GM12865 (cell line): ENCODE results near the gene XPNPEP1.

ENCODE experiments used
- DNase-seq: peaks from one replicate; pipeline ENCODE4 v3.0.0; 2010; ENCODE audit warnings: low read depth
- H3K4me3 ChIP-seq: 2 replicates; pipeline ENCODE4 v1.5.1; 2011; ENCODE audit warnings: mild to moderate bottlenecking, low read depth, low read length, control low read depth
- CTCF ChIP-seq: IDR thresholded peaks from 2 replicates; pipeline ENCODE4 v1.5.1; 2011; ENCODE audit warnings: low read length, control low read depth, low read depth, inconsistent platforms; ENCODE audit not compliant: insufficient read depth; ENCODE audit errors: missing control alignments

XPNPEP1 gene

GRCh38 chr10:109947111-109947920 is 24.0 kb upstream of the XPNPEP1 start:
- no peak for TF ChIP-seq CTCF
- H3K4me3 ChIP-seq = no peak overlapping the region
- DNase-seq = no peak

GRCh38 chr10:109946680-109947079 is 23.4 kb upstream of the XPNPEP1 start:
- DNase-seq = no peak
- TF ChIP-seq CTCF = no peak

DNA sequence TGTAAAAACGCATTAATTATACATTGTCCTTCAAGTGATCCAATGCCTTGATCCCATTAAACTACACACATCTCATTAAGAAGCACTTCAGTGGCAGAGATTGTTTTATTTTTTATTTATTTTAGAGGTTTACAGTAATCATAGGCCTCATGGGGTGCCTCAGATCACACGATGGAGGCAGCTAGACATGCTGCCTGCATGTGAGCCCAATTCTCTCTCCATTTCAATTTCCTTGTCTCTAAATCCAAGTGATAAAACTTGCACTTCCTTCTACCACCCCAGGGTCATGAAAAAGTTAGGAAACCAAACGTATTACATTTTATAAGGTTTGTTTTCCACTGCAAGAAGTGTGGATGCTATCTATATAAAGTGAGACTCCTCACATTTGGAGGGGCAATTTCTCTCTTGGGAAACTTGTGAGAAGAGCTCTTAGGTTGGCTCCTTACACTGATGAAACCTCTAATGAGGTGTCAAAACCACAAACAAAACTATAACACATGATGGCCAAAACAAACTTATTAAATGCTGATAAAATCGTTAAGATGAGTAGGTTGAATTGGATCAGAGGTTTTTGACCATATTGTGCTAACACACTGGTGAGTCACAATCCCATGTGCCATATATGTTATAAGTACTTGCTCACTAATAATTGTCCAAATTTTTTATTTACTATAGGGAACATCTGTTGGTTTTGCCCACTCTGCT is 22.3 kb upstream of the XPNPEP1 start:
- DNase-seq = no peak
- TF ChIP-seq CTCF = no peak
- no peak overlapping the region for H3K4me3 ChIP-seq

More at GRCh38 chr10:109946680-109947079, 23.4 kb upstream of the XPNPEP1 start:
- H3K4me3 ChIP-seq = no peak overlapping the region

- TF ChIP-seq CTCF = no peak
- no peak overlapping the region for H3K4me3 ChIP-seq
- DNase-seq = no peak
These were observed 21.3 kb upstream of the XPNPEP1 start for GRCh38 chr10:109944613-109945012.

DNA sequence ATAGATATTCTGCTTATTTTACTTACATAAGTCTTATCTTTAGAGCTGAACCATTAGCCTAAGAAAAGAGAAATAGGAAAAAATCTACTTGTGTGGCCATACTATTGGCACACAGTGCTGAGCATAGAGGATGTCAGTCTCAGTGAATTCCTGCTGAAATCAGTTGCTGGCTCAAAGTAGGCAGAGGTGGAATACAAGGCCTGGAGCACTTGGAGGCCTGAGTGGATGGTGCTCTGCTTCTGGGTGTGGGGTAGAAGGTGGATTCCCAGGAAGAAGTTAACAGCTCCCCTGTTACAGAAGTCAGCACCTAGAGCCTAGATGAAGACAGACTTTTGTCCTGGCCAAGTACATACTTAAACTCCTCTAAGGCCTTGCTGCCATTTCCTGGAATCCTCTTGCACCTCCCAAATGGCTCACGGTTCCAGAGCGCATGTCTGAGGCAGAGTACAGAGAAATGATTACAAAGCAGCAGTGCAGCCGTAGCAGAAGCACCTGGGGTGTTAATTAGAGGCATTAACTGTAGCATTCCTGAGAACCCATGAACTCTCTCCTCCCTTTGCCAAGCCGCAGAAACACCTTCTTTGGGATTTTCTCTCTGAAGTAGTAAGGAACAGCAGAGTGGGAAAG is 18.0 kb upstream of the XPNPEP1 start:
- no peak for TF ChIP-seq CTCF
- DNase-seq = no peak
- H3K4me3 ChIP-seq = no peak overlapping the region

GRCh38 chr10:109940553-109940952 is 17.2 kb upstream of the XPNPEP1 start:
- H3K4me3 ChIP-seq = no peak overlapping the region
- no peak for DNase-seq
- no peak for TF ChIP-seq CTCF
